ENCODE measurements around the gene GSTK1. TPM values are rescaled to one million over a fixed set of nuclear protein-coding genes. Genes with fewer than 3 reads are reported as not detected.

GSTK1 gene
- total RNA-seq, 4 donors from 2014 or later = 96.2 to 166 (median 149) TPM

DNA sequence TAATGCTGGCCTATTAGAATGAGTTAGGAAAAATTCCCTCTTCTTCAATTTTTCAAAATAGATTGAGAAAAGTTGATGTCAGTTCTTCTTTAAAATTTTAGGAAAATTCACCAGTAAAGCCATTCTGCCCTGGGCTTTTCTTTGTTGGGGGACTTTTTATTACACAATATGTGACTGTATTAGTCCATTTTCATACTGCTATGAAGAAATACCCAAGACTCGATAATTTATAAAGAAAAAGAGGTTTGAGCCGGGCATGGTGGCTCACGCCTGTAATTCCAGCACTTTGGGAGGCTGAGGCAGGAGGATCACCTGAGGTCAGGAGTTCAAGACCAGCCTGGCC, 28.7 kb upstream of the GSTK1 start:
- Histone ChIP-seq H3K4me3 (no peak overlapping the region), H3K9me3 (peaks cover 0 to 20% (median 0%) of the 10 kb centered on the region in 3 donors), H3K27me3 (no peaks in the 10 kb centered on the region), H3K4me1 (no peaks in the 10 kb centered on the region), H3K36me3 (no peaks in the 10 kb centered on the region), H3K27ac (no peak overlapping the region)
- no peak for DNase-seq
- TF ChIP-seq, protein P1, sequence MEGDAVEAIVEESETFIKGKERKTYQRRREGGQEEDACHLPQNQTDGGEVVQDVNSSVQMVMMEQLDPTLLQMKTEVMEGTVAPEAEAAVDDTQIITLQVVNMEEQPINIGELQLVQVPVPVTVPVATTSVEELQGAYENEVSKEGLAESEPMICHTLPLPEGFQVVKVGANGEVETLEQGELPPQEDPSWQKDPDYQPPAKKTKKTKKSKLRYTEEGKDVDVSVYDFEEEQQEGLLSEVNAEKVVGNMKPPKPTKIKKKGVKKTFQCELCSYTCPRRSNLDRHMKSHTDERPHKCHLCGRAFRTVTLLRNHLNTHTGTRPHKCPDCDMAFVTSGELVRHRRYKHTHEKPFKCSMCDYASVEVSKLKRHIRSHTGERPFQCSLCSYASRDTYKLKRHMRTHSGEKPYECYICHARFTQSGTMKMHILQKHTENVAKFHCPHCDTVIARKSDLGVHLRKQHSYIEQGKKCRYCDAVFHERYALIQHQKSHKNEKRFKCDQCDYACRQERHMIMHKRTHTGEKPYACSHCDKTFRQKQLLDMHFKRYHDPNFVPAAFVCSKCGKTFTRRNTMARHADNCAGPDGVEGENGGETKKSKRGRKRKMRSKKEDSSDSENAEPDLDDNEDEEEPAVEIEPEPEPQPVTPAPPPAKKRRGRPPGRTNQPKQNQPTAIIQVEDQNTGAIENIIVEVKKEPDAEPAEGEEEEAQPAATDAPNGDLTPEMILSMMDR (IDR thresholded peaks at IDR 0.05) = no peak
- TF ChIP-seq POLR2A (IDR thresholded peaks at IDR 0.05) = no peak
- 82 to 88% methylated on average over 3 of the region's 3 CpGs for WGBS, 2 donors
- intact Hi-C loops (cut with DNase I) = no loop called here

DNA sequence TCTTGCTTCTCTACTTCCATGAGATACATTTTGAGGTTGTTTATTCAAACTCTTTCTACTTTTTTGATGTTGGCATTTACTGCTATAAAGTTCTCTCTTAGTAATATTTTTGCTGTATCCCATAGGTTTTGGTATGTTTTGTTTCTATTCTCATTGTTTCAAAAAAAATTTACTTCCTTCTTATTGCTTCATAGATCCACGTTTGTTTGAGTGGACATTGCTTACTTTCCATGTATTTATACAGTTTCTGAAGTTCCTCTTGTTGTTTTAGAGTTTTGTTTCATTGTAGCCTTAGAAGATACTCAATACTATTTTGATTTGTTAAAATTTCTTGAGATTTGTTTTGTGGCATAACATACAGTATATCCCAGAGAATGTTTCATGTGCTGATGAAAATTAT, 27.7 kb upstream of the GSTK1 start:
- 27 to 29% methylated on average over 1 of the region's 1 CpG for WGBS, 2 donors
- peaks cover 0 to 20% (median 0%) of the 10 kb centered on the region in 3 donors for H3K9me3 ChIP-seq
- no peak overlapping the region for H3K4me3 ChIP-seq
- TF ChIP-seq, protein P1 (IDR thresholded peaks at IDR 0.05) = no peak
- no peak for TF ChIP-seq POLR2A (IDR thresholded peaks at IDR 0.05)
- H3K4me1 ChIP-seq = peaks cover 0 to under 1% (median 0%) of the 10 kb centered on the region in 3 donors
- no peak for DNase-seq
- no peaks in the 10 kb centered on the region for H3K36me3 ChIP-seq
- H3K27me3 ChIP-seq = no peaks in the 10 kb centered on the region
- intact Hi-C loops (cut with DNase I) = no loop called here
- no peak overlapping the region for H3K27ac ChIP-seq

DNA sequence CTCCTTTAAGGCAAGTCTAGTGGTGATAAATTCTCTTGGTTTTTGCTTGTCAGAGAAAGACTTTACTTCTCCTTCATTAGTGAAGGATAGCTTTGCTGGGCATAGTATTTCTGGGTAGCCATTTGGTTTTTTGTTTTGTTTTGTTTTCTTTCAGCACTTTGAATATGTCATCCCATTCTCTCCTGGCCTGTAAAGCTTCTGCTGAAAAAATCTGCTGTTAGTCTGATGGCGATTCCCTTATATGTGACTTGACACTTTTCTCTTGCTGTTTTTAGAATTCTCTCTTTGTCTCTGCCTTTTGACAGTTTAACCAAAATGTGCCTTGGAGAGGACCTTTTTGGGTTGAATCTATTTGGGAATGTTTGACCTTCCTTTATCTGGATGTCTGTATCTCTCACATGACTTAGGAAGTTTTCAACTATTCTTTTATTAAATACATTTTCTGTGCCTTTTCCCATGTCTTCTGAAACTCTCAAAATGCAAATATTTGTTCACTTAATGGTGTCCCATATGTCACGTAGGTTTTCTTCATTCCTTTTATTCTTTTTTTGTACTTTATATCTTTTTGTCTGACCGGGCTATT, 26.7 kb upstream of the GSTK1 start:
- Histone ChIP-seq H3K4me3 (no peak overlapping the region), H3K36me3 (no peaks in the 10 kb centered on the region), H3K4me1 (peaks cover 0 to 6% (median 2%) of the 10 kb centered on the region in 3 donors), H3K27me3 (no peaks in the 10 kb centered on the region), H3K9me3 (peaks cover 0 to 20% (median 0%) of the 10 kb centered on the region in 3 donors), H3K27ac (no peak overlapping the region)
- no peak for DNase-seq
- intact Hi-C loops (cut with DNase I) = no loop called here
- TF ChIP-seq, protein P1 (IDR thresholded peaks at IDR 0.05) = no peak
- no peak for TF ChIP-seq POLR2A (IDR thresholded peaks at IDR 0.05)
- WGBS, 2 donors = 77 to 81% methylated on average over 3 of the region's 3 CpGs

DNA sequence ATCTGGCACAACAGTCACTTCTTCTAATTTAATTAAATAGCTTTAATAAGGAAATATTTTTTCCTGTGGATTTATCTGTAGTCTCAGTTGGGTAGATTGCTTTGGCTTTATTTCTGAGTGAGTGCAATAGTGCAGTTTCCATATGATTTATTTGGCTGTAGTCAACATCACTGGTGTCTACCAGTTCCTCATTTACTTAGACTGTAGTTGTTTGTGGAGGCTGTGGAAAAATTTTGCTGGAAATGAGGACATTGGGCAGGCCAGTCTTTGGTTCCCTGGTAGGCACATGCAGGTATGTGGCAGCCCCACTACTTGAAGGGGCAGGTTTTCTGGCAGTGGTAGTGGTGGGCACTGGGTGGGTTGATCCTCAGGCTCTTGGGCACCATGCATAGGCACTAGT, 25.9 kb upstream of the GSTK1 start:
- TF ChIP-seq, protein P1 (IDR thresholded peaks at IDR 0.05) = no peak
- no peak for TF ChIP-seq POLR2A (IDR thresholded peaks at IDR 0.05)

DNA sequence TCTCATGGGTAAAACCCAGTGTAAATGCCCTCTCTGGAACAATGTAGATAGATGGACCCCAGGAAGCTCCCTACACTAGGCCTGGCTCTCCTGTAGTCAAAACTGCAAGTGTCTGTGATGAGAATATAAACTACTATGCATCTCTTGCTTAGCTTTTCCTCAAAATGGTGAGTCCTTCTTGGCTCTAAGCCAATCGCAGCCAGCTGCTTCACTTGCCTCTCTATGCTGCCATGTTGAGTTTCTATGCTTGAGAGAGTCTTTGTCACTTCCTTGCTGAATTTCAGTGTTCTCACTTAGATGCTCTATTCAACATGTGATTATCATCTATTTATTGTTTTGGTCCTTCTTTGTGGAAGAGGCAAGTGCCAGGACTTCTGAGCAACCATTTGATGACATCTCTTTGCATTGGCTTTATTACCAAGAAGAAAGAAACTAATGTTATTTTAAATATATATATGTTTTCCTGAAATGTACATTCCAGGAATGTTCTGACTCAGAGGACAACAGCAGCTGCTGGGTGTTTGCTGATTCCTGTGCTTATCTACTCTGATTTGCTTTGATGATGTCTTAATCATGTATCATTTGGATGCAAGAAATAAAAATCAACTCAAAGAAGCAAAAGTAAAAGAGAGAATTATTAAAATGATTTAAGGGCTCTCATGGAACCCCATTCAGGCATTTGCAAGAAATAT, 24.8 kb upstream of the GSTK1 start:
- TF ChIP-seq, protein P1 (IDR thresholded peaks at IDR 0.05) = no peak
- no peak for TF ChIP-seq POLR2A (IDR thresholded peaks at IDR 0.05)
- no peak for DNase-seq
- no peak overlapping the region for H3K4me3 ChIP-seq
- peaks cover 0 to 6% (median 2%) of the 10 kb centered on the region in 3 donors for H3K4me1 ChIP-seq
- H3K9me3 ChIP-seq = peaks cover 0 to 20% (median 0%) of the 10 kb centered on the region in 3 donors
- intact Hi-C loops (cut with DNase I) = no loop called here
- H3K27ac ChIP-seq = peak overlapping the region in 1 of 4 donors; percentile 39
- WGBS, 2 donors = 87 to 92% methylated on average over 1 of the region's 1 CpG
- no peaks in the 10 kb centered on the region for H3K36me3 ChIP-seq
- peaks cover 0 to under 1% (median 0%) of the 10 kb centered on the region in 4 donors for H3K27me3 ChIP-seq

More for the DNA sequence above, 25.9 kb upstream of the GSTK1 start:
- intact Hi-C loops (cut with DNase I) = no loop called here
- H3K27ac ChIP-seq = peak overlapping the region in 1 of 4 donors; percentile 39
- H3K36me3 ChIP-seq = no peaks in the 10 kb centered on the region
- peaks cover 0 to 6% (median 2%) of the 10 kb centered on the region in 3 donors for H3K4me1 ChIP-seq
- H3K27me3 ChIP-seq = no peaks in the 10 kb centered on the region
- H3K9me3 ChIP-seq = peaks cover 0 to 20% (median 0%) of the 10 kb centered on the region in 3 donors
- no peak overlapping the region for H3K4me3 ChIP-seq
- DNase-seq = no peak
